Activated gamma-delta T cell (primary cell): ENCODE measurements around the gene PDZRN3.

Experiments used
- DNase-seq: peaks from one replicate; lab custom pipeline; 2025; lab: John Stamatoyannopoulos, UW

The PDZRN3 gene

DNA sequence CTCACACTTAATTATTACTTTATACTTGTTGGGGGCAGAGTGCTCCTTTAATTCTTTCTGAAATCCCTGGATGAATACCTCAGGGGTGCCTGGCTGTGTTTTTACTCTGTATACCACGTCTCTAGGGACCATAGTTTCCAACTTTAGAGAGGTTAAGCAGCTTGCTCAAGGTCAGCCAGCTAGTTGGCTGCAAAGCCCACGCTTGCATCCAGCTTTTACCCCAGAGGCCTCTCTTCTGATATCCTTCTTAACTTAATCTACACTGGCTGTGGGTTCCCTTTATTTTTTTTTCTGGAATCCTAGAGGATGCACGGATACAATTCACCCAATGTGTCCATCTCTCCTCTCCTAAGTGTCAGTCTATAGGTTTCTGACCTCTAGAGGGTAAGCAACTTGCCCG is 1.4 kb downstream of the PDZRN3 start:
- DNase-seq, result no peak

- DNase-seq, result no peak
Measured at GRCh38 chr3:73622091-73622805, 2.5 kb downstream of the PDZRN3 start.

GRCh38 chr3:73621388-73621787 is 3.4 kb downstream of the PDZRN3 start:
- DNase-seq, result no peak

DNA sequence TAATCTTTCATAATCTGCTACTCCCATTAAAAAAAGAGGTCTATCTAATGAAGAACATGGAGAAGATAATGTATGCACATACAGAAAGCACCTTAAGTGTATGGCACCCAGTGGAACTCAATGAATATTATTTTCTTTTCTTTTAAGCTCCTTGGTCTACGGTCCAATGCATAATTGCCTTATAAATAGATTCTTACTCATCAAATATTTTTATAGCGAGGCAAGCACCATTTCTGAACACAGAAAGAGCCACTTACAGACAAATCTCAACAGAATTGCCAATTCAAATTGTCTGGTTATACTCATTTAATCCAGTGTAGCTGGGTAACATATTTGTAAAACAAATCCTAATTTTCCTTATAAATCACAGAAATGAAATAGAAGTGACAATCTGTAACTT is 6.3 kb downstream of the PDZRN3 start:
- no peak for DNase-seq

DNA sequence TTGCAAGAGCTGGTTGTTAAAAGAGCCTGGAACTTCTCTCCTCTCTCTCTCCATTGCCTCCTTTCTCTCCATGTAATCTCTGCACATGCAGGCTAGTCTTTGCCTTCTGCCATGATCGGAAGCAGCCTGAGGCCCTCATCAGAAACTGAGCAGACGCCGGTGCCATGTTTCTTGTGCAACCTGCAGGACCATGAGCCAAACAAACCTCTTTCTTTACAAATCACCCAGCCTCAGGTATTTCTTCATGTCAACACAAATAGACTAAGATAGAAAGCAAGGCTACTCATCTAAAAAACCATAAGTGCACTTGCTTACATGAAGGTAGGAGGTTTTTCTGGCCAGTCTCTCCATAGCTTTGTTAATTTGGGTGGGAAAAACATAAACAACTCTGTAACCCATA is 8.7 kb downstream of the PDZRN3 start:
- DNase-seq, result no peak

DNA sequence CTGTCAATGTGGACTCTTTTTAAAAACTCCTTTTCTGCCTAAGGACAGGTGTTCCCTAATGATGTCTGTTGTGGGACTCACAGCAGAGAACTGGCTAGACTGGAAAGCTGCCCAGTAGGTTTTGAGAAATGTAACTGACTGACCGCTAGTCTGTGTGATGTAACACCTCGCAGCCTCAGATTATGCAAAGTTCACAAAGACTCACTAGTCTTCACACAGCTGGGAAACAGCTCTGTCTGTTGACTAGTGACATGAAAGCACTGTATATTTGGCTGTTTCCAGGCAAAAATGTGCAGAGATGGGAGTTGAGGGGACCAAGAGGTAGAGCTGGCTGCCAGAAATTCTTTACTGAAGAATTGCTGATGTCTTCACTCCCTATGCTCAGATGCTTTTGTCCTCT is 10.3 kb downstream of the PDZRN3 start:
- no peak for DNase-seq

GRCh38 chr3:73611176-73611575 is 13.6 kb downstream of the PDZRN3 start:
- no peak for DNase-seq

- DNase-seq, result no peak
Measured at GRCh38 chr3:73610493-73610892, 14.2 kb downstream of the PDZRN3 start.

DNA sequence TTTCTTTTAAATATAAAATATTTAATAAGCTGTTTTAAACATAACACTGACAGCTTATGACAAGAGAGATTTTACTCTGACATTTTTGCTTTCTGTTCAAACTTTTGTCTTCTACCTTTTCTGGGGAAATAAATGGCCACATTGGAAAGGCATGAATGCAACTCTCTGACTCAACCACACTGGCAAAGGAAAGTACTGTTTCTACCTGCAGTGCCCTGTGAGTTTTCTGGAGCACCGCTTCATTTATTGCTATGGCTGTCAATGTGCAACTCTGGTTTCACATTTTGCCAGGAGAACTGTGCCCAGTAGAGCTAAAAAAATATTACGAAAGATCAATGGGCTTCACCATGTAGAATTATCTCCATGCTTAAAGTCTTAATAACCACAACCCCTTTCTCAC is 15.1 kb downstream of the PDZRN3 start:
- no peak for DNase-seq

- no peak for DNase-seq
Measured at GRCh38 chr3:73609315-73609641, 15.5 kb downstream of the PDZRN3 start.

- DNase-seq, result no peak
Measured at GRCh38 chr3:73608456-73609314, 16.1 kb downstream of the PDZRN3 start.

DNA sequence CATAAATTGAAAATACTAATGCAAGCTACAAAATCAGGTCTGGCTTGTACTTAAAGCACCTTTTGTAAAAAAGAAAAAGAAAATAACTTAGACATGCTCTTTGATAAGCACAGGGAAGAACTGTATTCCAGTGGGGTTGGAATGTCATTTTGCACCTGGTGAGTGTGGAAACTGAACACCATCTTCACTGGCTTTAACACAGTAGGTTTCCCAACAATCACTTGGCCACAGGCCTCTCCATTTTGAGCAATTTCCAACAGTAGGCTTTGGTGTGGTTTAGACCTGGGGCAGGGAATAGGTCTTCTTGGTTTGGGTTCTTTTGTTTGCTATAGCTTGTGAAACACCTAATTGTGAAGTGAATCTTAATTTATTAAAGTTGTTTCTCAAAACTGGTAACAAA is 18.9 kb downstream of the PDZRN3 start:
- no peak for DNase-seq

DNA sequence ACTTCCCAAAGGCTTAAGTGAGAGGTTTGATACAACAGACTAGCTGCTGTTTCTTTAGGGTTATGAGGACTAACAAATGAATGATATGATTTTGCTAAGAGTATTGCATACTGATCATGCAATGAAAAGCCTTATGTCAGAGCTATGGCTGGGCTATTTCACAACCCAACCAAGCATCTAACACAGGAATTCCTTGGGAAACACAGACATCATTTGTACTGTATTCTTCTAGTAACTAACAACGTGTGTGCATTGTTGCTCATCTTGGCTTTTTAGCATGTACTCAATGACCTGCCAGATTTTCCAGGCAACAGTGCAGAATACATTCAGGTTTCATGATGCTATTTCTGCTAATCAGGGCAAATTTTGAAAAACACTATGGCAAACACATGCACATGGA is 19.3 kb downstream of the PDZRN3 start:
- DNase-seq, result no peak

- no peak for DNase-seq
Measured at GRCh38 chr3:73604451-73604850, 20.3 kb downstream of the PDZRN3 start.

- no peak for DNase-seq
Measured at GRCh38 chr3:73603762-73604171, 21.0 kb downstream of the PDZRN3 start.

GRCh38 chr3:73602170-73602569 is 22.6 kb downstream of the PDZRN3 start:
- DNase-seq, result no peak

DNA sequence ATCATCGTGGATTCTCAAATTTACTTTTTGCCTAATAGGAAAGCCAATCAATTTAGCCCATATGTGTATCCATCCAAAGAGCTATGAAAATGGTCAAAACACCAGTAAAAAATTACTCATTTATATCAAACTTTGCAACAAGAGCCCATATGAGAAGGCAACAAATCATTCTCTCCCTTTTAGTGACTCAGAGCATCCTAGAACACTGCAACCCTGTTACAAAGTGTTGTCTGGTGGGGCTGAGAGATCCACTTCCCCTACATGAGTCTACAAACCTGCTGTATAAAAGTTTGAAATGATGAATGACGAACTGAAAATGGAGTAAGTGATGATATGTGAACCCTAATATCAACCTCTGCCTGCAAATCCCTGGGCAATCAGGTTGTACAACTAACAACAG is 23.3 kb downstream of the PDZRN3 start:
- no peak for DNase-seq

- no peak for DNase-seq
Measured at GRCh38 chr3:73601011-73601410, 23.7 kb downstream of the PDZRN3 start.

GRCh38 chr3:73600293-73600938 is 24.3 kb downstream of the PDZRN3 start:
- DNase-seq, result no peak

- no peak for DNase-seq
Measured at GRCh38 chr3:73599605-73600004, 25.1 kb downstream of the PDZRN3 start.

- no peak for DNase-seq
Measured at GRCh38 chr3:73597476-73597875, 27.3 kb downstream of the PDZRN3 start.

DNA sequence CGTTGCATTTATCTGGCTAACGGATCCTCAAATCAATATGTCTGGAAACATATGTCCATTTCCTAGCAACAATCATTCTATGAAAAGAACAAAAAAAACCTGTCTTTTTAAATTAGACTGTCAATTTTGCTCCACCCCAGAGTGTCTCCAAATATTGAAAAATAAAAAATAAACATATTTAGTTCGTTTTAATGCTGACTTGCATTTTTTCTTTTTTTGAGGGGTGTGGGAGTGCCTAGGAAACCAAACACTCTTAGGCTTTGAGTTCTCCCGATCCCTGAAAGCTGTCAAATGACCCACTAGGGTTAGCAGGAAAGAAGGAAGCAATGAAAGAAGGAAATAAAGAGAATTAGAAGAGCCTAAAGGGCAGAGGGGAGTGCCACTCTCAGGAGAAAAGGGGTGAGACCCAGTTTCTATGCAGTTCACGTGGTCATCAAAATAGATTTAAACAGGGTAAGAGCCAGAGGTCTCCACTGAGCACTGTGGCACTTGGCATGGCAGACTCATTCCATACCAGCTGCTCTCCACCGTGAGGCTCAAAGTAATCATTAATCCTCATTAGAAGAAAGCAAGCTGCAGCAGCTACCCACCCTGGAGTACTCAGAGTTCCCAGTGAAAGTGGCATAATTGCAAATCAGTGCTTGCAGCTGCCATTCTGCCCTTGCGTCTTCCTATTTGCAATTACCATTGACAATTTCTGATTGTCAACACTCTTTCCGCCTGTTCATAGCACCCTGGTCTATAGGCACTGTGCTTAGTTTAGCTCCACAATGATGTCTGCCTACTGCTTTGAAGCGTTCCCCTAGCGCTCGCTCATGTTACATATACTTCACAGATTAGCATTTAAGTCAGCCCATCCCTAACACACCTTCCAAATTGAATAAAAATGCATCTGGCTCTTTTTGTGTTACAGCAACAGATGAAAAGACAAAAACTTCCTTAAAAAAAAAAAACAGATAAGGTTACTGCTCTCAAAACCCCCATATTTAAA is 32.3 kb downstream of the PDZRN3 start:
- no peak for DNase-seq
